GM20431 (cell line): Measurements from ENCODE around the gene ZBTB16.

Experiments
- in situ Hi-C: fragments of 300-500 bp; cut with MseI, MboI; formaldehyde crosslinking; loops from one replicate; pipeline ENCODE4 v1.15.0; 2020; ENCODE audit warnings: low sequenced_read_pairs; ENCODE audit not compliant: unreplicated experiment

The ZBTB16 gene

GRCh38 chr11:114263513-114264170, 204.1 kb downstream of the ZBTB16 start:
- in situ Hi-C loops = loop anchor here (25.0 kb wide), 1 partner anchor 276 kb away; the partner anchor contains the start of gene HTR3A

- in situ Hi-C loops = loop anchor here (25.0 kb wide), 1 partner anchor 277 kb away; the partner anchor contains the start of gene HTR3A
These were observed 204.9 kb downstream of the ZBTB16 start for GRCh38 chr11:114264381-114264780.

GRCh38 chr11:114265122-114265878, 205.8 kb downstream of the ZBTB16 start:
- in situ Hi-C loops = loop anchor here (25.0 kb wide), 1 partner anchor 278 kb away; the partner anchor contains the start of gene HTR3A

GRCh38 chr11:114269498-114269897, 210.0 kb downstream of the ZBTB16 start:
- in situ Hi-C loops = loop anchor here (25.0 kb wide), 1 partner anchor 282 kb away; the partner anchor contains the start of gene HTR3A

GRCh38 chr11:114270531-114271270, 211.2 kb downstream of the ZBTB16 start:
- in situ Hi-C loops = loop anchor here (25.0 kb wide), 1 partner anchor 283 kb away; the partner anchor contains the start of gene HTR3A

- in situ Hi-C loops = loop anchor here (25.0 kb wide), 1 partner anchor 284 kb away; the partner anchor contains the start of gene HTR3A
These were observed 211.8 kb downstream of the ZBTB16 start for GRCh38 chr11:114271316-114271715.

GRCh38 chr11:114272311-114272710, 212.8 kb downstream of the ZBTB16 start:
- in situ Hi-C loops = loop anchor here (25.0 kb wide), 1 partner anchor 285 kb away; the partner anchor contains the start of gene HTR3A

- in situ Hi-C loops = loop anchor here (25.0 kb wide), 1 partner anchor 286 kb away; the partner anchor contains the start of gene HTR3A
These were observed 213.6 kb downstream of the ZBTB16 start for GRCh38 chr11:114273071-114273470.

- in situ Hi-C loops = loop anchor here (25.0 kb wide), 1 partner anchor 287 kb away; the partner anchor contains the start of gene HTR3A
These were observed 214.6 kb downstream of the ZBTB16 start for GRCh38 chr11:114273890-114274635.

GRCh38 chr11:114274637-114275036, 215.1 kb downstream of the ZBTB16 start:
- in situ Hi-C loops = loop anchor here (25.0 kb wide), 1 partner anchor 287 kb away; the partner anchor contains the start of gene HTR3A

GRCh38 chr11:114275280-114275679, 215.8 kb downstream of the ZBTB16 start:
- in situ Hi-C loops = no loop called here

- in situ Hi-C loops = no loop called here
These were observed 216.6 kb downstream of the ZBTB16 start for GRCh38 chr11:114276077-114276476.

GRCh38 chr11:114277637-114278341, 218.3 kb downstream of the ZBTB16 start:
- in situ Hi-C loops = no loop called here

GRCh38 chr11:114278342-114279065, 219.0 kb downstream of the ZBTB16 start:
- in situ Hi-C loops = no loop called here

GRCh38 chr11:114279792-114280546, 220.5 kb downstream of the ZBTB16 start:
- in situ Hi-C loops = no loop called here

GRCh38 chr11:114280696-114281095, 221.2 kb downstream of the ZBTB16 start:
- in situ Hi-C loops = no loop called here

- in situ Hi-C loops = no loop called here
These were observed 222.0 kb downstream of the ZBTB16 start for GRCh38 chr11:114281388-114281956.
